G401 (cell line): Measurements from ENCODE around the gene OR8G1. TPM values are rescaled to one million over a fixed set of nuclear protein-coding genes. Genes with fewer than 3 reads are reported as not detected.
"Not testable (repeated sequence)": the region's sequence is repeated elsewhere in the genome, so short reads cannot be mapped to it uniquely, and the experiment has no call there.

Experiments used
- DNase-seq: peaks from one replicate; pipeline ENCODE4 v3.0.0-alpha.2; 2015; ENCODE audit warnings: low spot score
- in situ Hi-C: cut with HindIII; loops from 2 replicates; pipeline ENCODE4 v1.10.0; 2016; ENCODE audit warnings: low sequenced_read_pairs, mixed read lengths
- total RNA-seq: library from RNA; depleted of rRNA; stranded (reverse); fragments of >200 nt; shearing (Covaris generic); gene quantifications from 2 replicates; pipeline ENCODE4 v1.2.3, GENCODE V29; 2014

The OR8G1 gene
- total RNA-seq, 1 experiment from 2014 or later: not detected

DNA sequence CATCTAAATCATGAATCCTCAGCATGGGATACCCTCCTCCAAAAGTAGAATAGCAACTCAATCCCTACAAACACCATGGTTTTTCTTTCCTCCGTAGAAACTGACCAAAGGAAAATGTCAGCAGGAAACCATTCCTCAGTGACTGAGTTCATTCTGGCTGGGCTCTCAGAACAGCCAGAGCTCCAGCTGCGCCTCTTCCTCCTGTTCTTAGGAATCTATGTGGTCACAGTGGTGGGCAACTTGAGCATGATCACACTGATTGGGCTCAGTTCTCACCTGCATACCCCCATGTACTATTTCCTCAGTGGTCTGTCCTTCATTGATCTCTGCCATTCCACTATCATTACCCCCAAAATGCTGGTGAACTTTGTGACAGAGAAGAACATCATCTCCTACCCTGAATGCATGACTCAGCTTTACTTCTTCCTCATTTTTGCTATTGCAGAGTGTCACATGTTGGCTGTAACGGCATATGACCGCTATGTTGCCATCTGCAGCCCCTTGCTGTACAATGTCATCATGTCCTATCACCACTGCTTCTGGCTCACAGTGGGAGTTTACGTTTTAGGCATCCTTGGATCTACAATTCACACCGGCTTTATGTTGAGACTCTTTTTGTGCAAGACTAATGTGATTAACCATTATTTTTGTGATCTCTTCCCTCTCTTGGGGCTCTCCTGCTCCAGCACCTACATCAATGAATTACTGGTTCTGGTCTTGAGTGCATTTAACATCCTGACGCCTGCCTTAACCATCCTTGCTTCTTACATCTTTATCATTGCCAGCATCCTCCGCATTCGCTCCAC, 16.1 kb upstream of the OR8G1 start:
- DNase-seq, in situ Hi-C loops: not testable (repeated sequence)

DNA sequence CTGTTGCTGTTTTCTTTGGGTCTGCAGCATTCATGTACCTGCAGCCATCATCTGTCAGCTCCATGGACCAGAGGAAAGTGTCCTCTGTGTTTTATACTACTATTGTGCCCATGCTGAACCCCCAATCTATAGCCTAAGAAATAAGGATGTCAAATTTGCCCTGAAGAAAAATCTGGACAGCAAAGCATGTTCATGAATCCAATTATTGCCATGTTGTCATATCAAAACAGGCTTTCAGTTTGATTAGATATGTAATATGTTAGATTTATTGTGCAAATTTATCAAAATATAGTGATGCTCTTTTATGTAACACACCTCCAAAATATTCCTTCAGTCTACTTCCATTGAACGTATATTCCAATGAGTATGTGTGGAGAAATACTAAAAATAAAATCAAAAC, 15.4 kb upstream of the OR8G1 start:
- no peak for DNase-seq
- in situ Hi-C loops: no loop called here

DNA sequence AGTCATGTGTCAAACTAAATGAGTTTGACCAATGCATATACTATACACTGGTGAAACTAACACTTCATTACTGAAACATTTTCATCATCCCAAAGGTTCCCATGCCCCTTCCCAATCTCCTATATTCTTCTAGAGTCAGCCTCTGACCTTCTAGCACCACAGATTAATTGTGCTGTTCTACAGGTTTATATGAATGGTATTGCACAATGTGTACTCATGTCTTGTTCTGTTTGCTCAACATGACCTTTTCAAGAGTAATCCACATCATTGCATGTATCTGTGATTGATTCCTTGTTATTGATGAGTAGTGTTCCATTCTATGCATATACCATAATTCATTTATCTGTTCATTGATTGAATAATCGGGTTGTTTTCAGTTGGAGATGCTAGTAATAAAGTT, 7.5 kb upstream of the OR8G1 start:
- in situ Hi-C loops: no loop called here
- DNase-seq: no peak

DNA sequence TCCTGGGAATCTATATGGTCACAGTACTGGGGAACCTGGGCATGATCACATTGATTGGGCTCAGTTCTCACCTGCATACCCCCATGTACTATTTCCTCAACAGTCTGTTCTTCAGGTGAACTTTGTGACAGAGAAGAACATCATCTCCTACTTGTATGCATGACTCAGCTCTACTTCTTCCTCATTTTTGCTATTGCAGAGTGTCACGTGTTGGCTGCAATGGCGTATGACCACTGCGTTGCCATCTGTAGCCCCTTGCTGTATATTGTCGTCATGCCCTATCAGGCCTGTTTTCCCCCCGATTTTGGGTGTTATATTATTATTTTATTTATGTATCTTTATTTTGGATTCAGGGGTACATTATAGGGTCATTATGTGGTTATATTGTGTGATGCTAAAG, 2.4 kb upstream of the OR8G1 start:
- no peak for DNase-seq
- in situ Hi-C loops: no loop called here

DNA sequence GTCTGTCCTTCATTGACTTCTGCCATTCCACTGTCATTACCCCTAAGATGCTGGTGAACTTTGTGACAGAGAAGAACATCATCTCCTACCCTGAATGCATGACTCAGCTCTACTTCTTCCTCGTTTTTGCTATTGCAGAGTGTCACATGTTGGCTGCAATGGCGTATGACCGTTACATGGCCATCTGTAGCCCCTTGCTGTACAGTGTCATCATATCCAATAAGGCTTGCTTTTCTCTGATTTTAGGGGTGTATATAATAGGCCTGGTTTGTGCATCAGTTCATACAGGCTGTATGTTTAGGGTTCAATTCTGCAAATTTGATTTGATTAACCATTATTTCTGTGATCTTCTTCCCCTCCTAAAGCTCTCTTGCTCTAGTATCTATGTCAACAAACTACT, 9.0 kb downstream of the OR8G1 start:
- in situ Hi-C loops, DNase-seq: not testable (repeated sequence)

DNA sequence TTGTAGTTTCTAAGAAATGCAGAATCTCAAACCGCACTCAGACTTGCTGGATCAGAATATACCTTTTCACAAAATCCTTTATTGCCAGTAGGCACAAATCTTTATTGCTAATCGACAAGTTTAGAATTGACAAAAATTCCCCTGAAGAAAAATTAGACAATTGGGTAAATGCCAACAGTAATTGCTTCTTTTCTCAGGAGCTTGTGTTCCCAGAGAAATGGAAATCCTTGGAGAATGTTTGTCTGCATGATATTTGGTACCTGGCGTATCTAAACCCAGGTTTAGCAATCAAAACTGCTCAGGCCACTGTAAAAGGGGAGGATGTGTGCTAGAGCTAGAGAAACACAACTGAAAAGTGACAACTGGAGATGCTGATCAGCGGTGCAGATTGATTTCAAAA, 15.2 kb downstream of the OR8G1 start, which contains the start of gene OR8G5:
TSS of gene OR8G5 (plus strand) at position 301 of the 400 bp plus-strand sequence. CDS start 8,556 bp downstream, outside the sequence.
- in situ Hi-C loops: no loop called here

DNA sequence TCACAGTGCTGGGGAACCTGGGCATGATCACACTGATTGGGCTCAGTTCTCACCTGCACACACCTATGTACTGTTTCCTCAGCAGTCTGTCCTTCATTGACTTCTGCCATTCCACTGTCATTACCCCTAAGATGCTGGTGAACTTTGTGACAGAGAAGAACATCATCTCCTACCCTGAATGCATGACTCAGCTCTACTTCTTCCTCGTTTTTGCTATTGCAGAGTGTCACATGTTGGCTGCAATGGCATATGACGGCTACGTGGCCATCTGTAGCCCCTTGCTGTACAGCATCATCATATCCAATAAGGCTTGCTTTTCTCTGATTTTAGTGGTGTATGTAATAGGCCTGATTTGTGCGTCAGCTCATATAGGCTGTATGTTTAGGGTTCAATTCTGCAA, 24.1 kb downstream of the OR8G1 start:
- in situ Hi-C loops, DNase-seq: not testable (repeated sequence)

More for the DNA sequence above, 15.2 kb downstream of the OR8G1 start, which contains the start of gene OR8G5:
- no peak for DNase-seq

DNA sequence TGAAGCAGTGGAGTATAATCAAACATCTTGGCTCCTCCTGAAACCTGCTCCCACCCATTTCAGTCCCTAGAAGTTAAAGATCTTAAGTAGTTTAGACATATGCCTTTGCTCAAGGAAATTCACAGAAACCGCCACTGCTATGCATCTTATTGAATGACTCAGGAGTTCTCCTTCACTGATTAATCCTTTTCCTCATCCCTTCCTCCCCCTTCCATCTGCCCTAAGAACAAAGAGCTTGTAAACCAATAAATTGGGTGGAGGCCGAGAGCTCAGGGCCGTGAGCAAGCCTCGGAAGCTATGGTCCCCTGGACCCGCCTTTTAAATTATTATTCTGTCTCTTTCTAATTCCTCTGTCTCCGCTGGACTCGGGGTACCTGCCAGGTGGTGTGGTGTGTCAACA, 30.0 kb downstream of the OR8G1 start:
- DNase-seq, in situ Hi-C loops: not testable (repeated sequence)

DNA sequence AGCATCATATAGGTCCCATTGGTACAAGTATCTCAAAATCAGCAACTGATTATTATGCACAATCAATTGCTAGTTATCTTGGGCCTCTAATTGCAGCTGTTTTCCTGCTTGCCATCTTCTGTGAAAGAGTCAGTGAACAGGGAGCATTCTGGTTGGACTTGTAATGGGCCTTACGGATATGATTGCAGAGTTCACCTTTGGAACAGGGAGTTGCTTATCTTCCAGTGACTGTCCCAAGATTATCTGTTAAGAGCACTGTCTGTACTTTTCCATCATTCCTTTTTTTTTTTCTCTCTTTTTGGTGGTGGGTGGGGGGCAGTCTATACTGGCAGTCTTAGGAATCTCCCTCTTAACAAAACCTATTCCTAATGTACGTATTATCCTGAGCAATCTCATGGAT, 33.1 kb downstream of the OR8G1 start:
- in situ Hi-C loops: no loop called here
- no peak for DNase-seq

DNA sequence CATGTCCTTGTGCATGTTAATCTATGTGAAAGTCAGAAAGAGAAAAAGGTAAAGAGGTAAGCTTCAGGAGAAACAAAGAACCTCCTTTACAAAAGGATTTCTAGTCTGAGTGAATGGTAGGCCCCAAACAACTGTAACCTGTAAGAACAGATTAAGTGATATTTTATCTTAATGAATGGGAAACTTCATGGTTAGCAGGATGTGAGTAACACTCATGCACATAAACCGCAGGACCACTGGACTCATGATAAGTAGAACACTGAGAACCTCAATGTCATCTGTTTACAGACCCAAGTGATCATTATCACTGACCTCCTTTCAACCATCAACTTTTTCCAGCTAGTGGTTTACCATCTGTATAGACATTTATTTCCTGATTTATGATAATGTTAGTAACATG, 35.2 kb downstream of the OR8G1 start:
- DNase-seq: no peak
- in situ Hi-C loops: no loop called here

DNA sequence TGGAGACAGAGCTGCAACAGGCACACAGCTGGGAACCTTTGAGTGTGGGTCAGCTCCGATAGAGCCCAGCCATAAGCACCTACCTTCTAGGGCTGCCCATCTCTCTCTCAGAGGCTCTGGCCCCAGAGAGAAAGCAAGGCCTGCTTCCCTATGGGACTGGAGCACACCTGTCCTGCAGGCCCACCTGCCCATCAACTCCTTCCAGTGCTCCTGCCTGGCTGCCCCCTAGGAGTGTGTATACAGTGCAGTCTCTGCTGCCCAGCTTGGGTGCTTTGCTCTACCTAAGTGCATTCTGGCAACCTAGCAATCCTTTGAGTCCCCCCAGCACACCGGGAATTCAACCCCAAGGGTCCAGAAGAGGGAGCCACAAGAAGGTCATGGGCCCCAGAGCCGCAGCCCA, 36.3 kb downstream of the OR8G1 start:
- DNase-seq: no peak
- in situ Hi-C loops: no loop called here

DNA sequence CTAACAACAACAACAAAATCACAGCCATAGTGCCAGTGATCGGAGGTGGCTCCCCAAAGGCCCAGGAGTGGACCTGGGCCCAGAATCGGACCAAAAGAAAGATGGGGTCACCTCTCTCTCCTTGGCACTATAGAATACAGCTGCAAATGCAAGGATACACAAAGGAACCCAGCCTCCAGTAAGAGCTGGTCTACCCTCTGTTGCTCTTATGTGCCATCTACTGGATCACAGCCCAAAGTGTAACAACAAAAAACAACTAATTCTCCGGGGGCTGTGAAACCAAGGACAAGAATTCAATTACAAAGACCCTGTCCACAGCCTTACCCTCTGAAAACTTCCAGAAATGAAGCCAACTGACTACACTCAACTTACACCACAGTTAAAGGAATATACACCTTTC, 36.9 kb downstream of the OR8G1 start:
- in situ Hi-C loops: no loop called here

DNA sequence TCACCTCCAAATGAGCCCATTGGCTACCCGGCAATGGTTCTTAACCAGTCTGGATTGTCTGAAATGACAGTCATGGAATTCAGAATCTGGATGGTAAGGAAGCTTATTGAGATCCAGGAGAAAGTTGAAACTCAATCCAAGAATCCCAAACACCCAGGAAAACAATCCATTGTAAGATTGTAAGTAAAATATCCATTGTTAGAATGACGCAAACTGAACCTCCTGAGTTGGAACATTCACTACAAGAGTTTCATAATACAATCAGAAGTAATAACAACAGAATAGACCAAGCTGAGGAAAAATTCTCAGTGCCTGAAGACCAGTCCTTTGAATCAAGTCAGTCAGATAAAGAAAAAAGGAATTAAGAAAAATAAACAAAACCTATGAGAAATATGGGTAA, 37.4 kb downstream of the OR8G1 start:
- in situ Hi-C loops: no loop called here
- DNase-seq: no peak

More for the DNA sequence above, 36.9 kb downstream of the OR8G1 start:
- no peak for DNase-seq

DNA sequence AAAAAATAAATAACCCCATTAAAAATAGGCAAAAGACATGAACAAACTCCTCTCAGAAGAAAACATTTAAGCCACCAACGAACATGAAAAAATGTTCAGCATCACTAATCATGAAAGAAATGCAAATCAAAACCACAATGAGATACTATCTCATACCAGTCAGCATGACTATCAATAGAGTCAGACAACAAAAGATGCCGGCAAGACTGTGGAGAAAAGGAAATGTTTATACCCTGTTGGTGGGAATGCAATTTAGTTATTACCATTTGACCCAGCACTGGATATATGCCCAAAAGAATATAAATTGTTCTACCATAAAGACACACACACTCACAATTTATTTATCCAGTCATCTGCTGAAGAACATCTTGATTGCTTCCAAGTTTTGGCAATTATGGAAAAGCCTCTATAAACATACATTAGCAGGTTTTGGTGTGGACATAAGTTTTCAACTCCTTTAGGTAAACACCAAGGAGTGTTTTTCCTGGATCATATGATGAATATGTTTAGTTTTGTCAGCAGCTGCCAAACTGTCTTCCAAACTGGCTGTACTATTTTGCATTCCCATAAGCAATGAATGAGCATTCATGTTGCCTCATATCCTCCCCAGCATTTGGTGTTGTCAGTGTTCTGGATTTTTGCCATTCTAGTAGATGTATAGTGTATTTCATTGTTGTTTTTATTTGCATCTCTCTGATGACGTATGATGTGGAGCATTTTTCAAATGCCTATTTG, 44.9 kb downstream of the OR8G1 start:
- in situ Hi-C loops: no loop called here
- DNase-seq: no peak

DNA sequence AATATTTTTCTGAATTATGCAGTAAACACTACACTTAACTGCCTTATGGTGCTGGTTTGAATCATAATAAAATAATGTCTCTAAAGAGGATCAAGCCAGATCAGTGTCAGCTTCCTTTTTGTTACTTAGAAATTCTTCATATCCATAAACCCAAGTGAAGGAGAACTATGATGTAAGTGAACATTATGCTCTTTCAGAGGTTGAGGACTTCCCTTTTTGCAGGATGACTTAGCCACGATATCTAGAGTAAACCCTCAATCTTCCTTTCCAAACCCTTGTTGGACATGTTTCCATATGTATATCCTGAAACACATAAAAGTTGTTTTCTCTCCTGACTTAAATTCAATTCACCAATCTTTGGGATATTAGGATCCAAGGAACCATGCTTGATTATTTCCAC, 53.8 kb downstream of the OR8G1 start:
- in situ Hi-C loops: no loop called here
- no peak for DNase-seq

DNA sequence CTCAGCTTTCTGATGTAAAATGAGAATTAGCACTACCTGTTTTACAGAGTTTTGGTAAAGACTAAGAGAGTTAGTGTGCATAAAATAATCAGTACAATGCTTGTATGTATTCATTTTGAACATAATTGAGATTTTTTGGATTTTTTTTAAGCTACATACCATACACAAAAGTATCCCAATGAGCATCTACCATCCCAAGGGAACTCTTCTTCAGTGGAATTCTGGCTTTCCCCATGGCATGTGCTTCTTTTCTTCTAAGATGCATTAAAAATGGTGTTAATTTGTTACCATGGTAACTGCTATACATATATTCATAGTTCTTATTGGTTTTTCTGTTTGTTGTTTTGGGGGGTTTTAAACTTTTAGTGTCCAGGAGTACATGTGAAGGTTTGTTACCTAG, 55.1 kb downstream of the OR8G1 start:
- in situ Hi-C loops: no loop called here

DNA sequence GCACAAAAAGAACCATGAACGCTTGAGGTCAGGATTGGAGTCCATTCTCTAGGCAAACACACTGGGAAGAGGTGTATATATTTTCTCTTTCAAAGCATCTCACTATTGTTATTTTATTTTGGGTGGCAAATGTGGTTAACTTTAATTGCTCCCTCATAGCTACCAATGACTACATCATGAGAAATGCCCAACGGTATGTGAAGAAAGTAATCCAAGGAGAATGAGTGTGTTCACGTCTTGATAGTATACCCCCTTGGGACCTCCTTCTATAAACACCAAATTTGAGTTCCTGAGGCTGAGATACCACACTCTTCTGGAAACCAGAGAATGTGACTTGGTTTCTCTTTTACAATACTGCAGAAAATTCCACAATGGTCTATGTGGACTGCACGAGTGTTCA, 57.0 kb downstream of the OR8G1 start:
- in situ Hi-C loops: no loop called here

More for the DNA sequence above, 55.1 kb downstream of the OR8G1 start:
- no peak for DNase-seq

DNA sequence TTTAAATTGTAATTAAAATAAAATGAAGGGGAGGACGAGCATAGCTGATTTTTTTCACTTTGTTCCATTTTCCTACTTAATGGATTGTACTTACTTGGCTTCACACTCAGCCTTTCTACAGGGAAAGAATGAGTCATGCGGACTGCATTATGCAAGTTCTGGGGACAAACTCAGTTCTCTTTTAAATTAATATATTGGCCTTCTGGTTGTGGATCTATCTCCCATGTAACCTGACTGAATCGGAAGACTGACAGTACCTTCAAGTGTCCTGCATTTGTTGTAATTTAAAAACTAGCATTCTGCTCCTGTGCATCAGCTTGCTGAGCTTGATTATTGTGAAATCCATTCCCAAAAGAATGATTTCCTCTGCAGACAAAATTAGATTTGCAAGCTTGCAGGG, 60.7 kb downstream of the OR8G1 start:
- in situ Hi-C loops: no loop called here
- DNase-seq: no peak

More for the DNA sequence above, 57.0 kb downstream of the OR8G1 start:
- no peak for DNase-seq

DNA sequence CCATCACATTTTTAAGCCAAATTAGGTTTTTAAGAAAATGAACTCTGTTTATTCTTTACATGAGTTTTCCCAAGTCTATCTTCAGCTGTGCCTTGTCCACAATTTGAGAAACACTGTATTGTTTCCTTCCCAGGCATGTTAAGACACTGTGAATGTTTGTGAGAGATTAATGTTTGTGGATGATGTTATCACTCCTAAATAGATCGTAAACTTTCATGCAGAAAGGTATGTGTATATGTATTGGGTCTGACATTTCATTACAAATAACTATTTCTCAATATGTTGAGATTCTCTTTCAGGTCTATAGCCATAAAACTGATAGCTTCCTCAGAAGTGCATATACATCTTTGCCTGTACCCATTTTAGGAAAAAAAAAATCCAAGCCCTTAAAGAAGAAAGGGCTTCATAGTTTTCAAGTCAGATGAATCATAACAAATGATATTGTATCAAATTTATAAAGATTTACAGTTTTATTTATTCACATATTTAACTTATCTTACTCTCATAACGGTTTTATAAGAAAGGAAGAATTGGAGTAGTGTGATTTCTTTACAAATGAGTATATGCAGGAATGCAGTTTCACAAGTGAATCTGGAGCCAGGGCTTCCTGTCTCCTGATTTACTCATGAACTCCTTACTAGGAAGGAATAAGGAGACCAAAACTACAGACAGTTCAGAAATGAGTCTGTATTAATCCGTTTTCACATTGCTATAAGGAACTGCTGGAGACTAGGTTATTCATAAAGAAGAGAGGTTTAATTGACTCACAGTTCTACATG, 61.6 kb downstream of the OR8G1 start:
- in situ Hi-C loops: no loop called here

More for the DNA sequence above, 61.6 kb downstream of the OR8G1 start:
- no peak for DNase-seq
